ENCODE data around the gene ZWILCH.
"Not testable (repeated sequence)": the region's sequence is repeated elsewhere in the genome, so short reads cannot be mapped to it uniquely, and the experiment has no call there.

ZWILCH gene

GRCh38 chr15:66504563-66505429, at the start of gene ZWILCH, which contains the start of gene RPL4:
Gene ZWILCH (plus strand): TSS chr15:66505326. CDS start chr15:66505339, 13 bp downstream.
Gene RPL4 (minus strand): TSS chr15:66504855. CDS start chr15:66504790, 65 bp downstream.
- H3K4me3 ChIP-seq (ENCODE audit: low read length) = peak within 1 kb of the TSS; percentile 94
- no peak for TF ChIP-seq CTCF (conservative IDR thresholded peaks at IDR 0.05; ENCODE audit: low read depth, low read length)
- peak; percentile 55 for DNase-seq (ENCODE audit: low read depth)

- no peak for DNase-seq (ENCODE audit: low read depth)
- H3K4me3 ChIP-seq (ENCODE audit: low read length) = no peak overlapping the region
- no peak for TF ChIP-seq CTCF (conservative IDR thresholded peaks at IDR 0.05; ENCODE audit: low read depth, low read length)
Measured at GRCh38 chr15:66456211-66456610, 48.9 kb upstream of the ZWILCH start.

GRCh38 chr15:66459818-66460615, 45.1 kb upstream of the ZWILCH start:
- H3K4me3 ChIP-seq (ENCODE audit: low read length) = no peak overlapping the region
- DNase-seq (ENCODE audit: low read depth) = no peak
- TF ChIP-seq CTCF (conservative IDR thresholded peaks at IDR 0.05; ENCODE audit: low read depth, low read length) = no peak

- DNase-seq (ENCODE audit: low read depth); H3K4me3 ChIP-seq (ENCODE audit: low read length): not testable (repeated sequence)
Measured at GRCh38 chr15:66461294-66461693, 43.8 kb upstream of the ZWILCH start.

- DNase-seq (ENCODE audit: low read depth) = peak; percentile 37
- TF ChIP-seq CTCF (conservative IDR thresholded peaks at IDR 0.05; ENCODE audit: low read depth, low read length) = no peak
- H3K4me3 ChIP-seq (ENCODE audit: low read length) = no peak overlapping the region
Measured at GRCh38 chr15:66461917-66462316, 43.2 kb upstream of the ZWILCH start.

- no peak for TF ChIP-seq CTCF (conservative IDR thresholded peaks at IDR 0.05; ENCODE audit: low read depth, low read length)
- H3K4me3 ChIP-seq (ENCODE audit: low read length) = no peak overlapping the region
- DNase-seq (ENCODE audit: low read depth) = no peak
Measured at GRCh38 chr15:66462627-66463026, 42.5 kb upstream of the ZWILCH start.

GRCh38 chr15:66465294-66465693, 39.8 kb upstream of the ZWILCH start:
- DNase-seq (ENCODE audit: low read depth) = not testable (repeated sequence)

GRCh38 chr15:66467162-66468040, 37.7 kb upstream of the ZWILCH start:
- DNase-seq (ENCODE audit: low read depth); H3K4me3 ChIP-seq (ENCODE audit: low read length): not testable (repeated sequence)

More at GRCh38 chr15:66465294-66465693, 39.8 kb upstream of the ZWILCH start:
- H3K4me3 ChIP-seq (ENCODE audit: low read length) = not testable (repeated sequence)

- DNase-seq (ENCODE audit: low read depth); H3K4me3 ChIP-seq (ENCODE audit: low read length): not testable (repeated sequence)
Measured at GRCh38 chr15:66470825-66471224, 34.3 kb upstream of the ZWILCH start.
